MM.1S (cell line): ENCODE results near the gene ARSG.

Experiments used
- DNase-seq: peaks from one replicate; pipeline ENCODE4 v3.0.0-alpha.2; 2015
- H2AFZ ChIP-seq: fragments of 300-600 bp; sonication (generic); 2 replicates; pipeline ENCODE4 v1.6.0; 2016; ENCODE audit warnings: antibody characterized with exemption, low read length
- H3F3A ChIP-seq: fragments of 300-600 bp; sonication (generic); 2 replicates; pipeline ENCODE4 v1.6.1; 2016; ENCODE audit warnings: mild to moderate bottlenecking, antibody characterized with exemption, low read length, moderate library complexity, mixed read lengths; ENCODE audit not compliant: insufficient read depth
- H3K27ac ChIP-seq: fragments of 300-600 bp; sonication (generic); 2 replicates; pipeline ENCODE4 v1.5.1; 2016; ENCODE audit warnings: mild to moderate bottlenecking, low read length
- H3K27me3 ChIP-seq: fragments of 300-600 bp; sonication (generic); replicated peaks from 2 replicates; pipeline ENCODE4 v1.6.0; 2016; ENCODE audit warnings: low read length; ENCODE audit not compliant: insufficient read depth
- H3K36me3 ChIP-seq: fragments of 300-600 bp; sonication (generic); replicated peaks from 2 replicates; pipeline ENCODE4 v1.6.1; 2016; ENCODE audit warnings: mild to moderate bottlenecking, low read length, mixed read lengths; ENCODE audit not compliant: insufficient read depth
- H3K4me1 ChIP-seq: fragments of 300-600 bp; sonication (generic); 2 replicates; pipeline ENCODE4 v1.6.1; 2016; ENCODE audit warnings: low read length, mixed read lengths
- H3K4me2 ChIP-seq: fragments of 300-600 bp; sonication (generic); 2 replicates; pipeline ENCODE4 v1.6.0; 2016; ENCODE audit warnings: low read depth, low read length
- H3K4me3 ChIP-seq: fragments of 300-600 bp; sonication (generic); 2 replicates; pipeline ENCODE4 v1.5.1; 2016; ENCODE audit warnings: low read length, mixed read lengths
- H3K79me2 ChIP-seq: fragments of 300-600 bp; sonication (generic); 2 replicates; pipeline ENCODE4 v1.6.1; 2016; ENCODE audit warnings: mixed run types, low read length, mixed read lengths
- H3K9ac ChIP-seq: fragments of 300-600 bp; sonication (generic); 2 replicates; pipeline ENCODE4 v1.6.1; 2016; ENCODE audit warnings: low read length, mixed read lengths
- H3K9me2 ChIP-seq: fragments of 300-600 bp; sonication (generic); replicated peaks from 2 replicates; pipeline ENCODE4 v1.6.1; 2016; ENCODE audit warnings: mild to moderate bottlenecking, low read length, mixed read lengths; ENCODE audit not compliant: insufficient read depth
- H3K9me3 ChIP-seq: fragments of 300-600 bp; sonication (generic); replicated peaks from 2 replicates; pipeline ENCODE4 v1.6.1; 2016; ENCODE audit warnings: mild to moderate bottlenecking, low read length, mixed read lengths; ENCODE audit not compliant: insufficient read depth
- H4K20me1 ChIP-seq: fragments of 300-600 bp; sonication (generic); 2 replicates; pipeline ENCODE4 v1.6.1; 2016; ENCODE audit warnings: mild to moderate bottlenecking, low read length, moderate library complexity, mixed read lengths; ENCODE audit not compliant: insufficient read depth
- EZH2 ChIP-seq: fragments of 300-600 bp; sonication (generic); optimal IDR thresholded peaks from 2 replicates; pipeline ENCODE3; 2017; ENCODE audit warnings: low read depth, mild to moderate bottlenecking, antibody characterized with exemption, low read length, mixed read lengths
- EZH2phosphoT487 ChIP-seq: fragments of 300-600 bp; sonication (generic); IDR thresholded peaks from 2 replicates; pipeline ENCODE4 v1.6.1; 2018; ENCODE audit warnings: antibody characterized with exemption, low read length
- TF ChIP-seq, protein P1 (sequence below): fragments of 300-600 bp; sonication (generic); IDR thresholded peaks from 2 replicates; pipeline ENCODE4 v1.5.1; 2016; ENCODE audit warnings: antibody characterized with exemption, low read length, mixed read lengths

The ARSG gene

DNA sequence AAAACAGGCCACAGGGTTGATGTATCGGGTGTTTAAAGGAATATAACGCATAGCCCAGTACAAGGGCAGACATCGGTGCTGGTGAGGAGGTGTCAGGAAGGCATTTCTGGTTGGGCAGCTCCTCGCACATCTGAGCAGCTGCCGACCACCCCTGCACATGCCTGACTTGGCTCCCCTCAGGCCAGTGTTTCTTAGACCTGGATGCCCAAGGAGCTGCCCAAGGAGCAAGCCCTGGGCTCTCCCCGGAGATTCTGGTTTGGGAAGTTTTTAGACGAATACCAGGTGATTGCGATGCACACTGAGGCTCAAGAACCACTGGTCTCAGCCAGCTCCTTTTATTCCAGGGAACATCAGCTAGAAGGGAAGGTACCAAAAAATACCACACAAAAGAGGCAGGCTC, 154.4 kb downstream of the ARSG start:
- Histone ChIP-seq H3K4me3 (no peak overlapping the region), H3K4me2 (no peak overlapping the region), H3K4me1 (peaks cover 9% of the 10 kb centered on the region), H3K79me2 (peaks cover 4% of the 10 kb centered on the region; the same call in 1 of the 2 replicates), H3K27me3 (no peaks in the 10 kb centered on the region), H3K9me2 (no peaks in the 10 kb centered on the region), H3F3A (0 out of 2 replicates have a peak, but pooled peaks cover under 1% of the 10 kb centered on the region), H2AFZ (no peak overlapping the region), H3K36me3 (peaks cover 6% of the 10 kb centered on the region; the same call in 1 of the 2 replicates), H3K27ac (no peak overlapping the region), H3K9me3 (no peaks in the 10 kb centered on the region), H3K9ac (no peak overlapping the region), H4K20me1 (no peaks in the 10 kb centered on the region)
- TF ChIP-seq EZH2 = no peak
- DNase-seq = no peak

DNA sequence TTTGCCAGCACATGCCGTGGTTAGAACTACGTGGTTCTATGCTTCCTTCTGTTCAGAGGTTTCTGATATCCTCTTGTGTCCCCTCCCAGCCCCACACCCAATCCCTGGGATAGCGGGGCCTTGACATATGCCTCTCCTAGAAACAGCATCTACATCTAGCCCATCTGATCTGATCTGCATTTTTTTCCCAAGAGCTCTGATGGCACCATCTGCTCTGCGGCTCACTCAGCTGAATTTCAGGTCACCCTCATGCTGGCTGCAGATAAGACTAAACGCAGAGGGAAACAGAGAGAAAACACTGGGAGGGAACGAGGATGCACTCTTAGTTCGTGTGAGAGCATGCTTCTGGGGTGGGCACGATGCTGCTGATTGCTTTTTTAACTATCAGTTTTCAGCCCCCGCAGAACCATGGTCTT, 155.3 kb downstream of the ARSG start:
- Histone ChIP-seq H3K36me3 (peaks cover 6% of the 10 kb centered on the region; the same call in 1 of the 2 replicates), H3K4me3 (no peak overlapping the region), H3K27me3 (no peaks in the 10 kb centered on the region), H2AFZ (no peak overlapping the region), H3K4me2 (no peak overlapping the region), H4K20me1 (no peaks in the 10 kb centered on the region), H3K9me2 (no peaks in the 10 kb centered on the region), H3K4me1 (no peaks in the 10 kb centered on the region), H3K27ac (no peak overlapping the region), H3F3A (no peaks in the 10 kb centered on the region), H3K9ac (no peak overlapping the region), H3K9me3 (no peaks in the 10 kb centered on the region), H3K79me2 (peaks cover 2% of the 10 kb centered on the region; the same call in 1 of the 2 replicates)
- DNase-seq = no peak
- TF ChIP-seq, protein P1, sequence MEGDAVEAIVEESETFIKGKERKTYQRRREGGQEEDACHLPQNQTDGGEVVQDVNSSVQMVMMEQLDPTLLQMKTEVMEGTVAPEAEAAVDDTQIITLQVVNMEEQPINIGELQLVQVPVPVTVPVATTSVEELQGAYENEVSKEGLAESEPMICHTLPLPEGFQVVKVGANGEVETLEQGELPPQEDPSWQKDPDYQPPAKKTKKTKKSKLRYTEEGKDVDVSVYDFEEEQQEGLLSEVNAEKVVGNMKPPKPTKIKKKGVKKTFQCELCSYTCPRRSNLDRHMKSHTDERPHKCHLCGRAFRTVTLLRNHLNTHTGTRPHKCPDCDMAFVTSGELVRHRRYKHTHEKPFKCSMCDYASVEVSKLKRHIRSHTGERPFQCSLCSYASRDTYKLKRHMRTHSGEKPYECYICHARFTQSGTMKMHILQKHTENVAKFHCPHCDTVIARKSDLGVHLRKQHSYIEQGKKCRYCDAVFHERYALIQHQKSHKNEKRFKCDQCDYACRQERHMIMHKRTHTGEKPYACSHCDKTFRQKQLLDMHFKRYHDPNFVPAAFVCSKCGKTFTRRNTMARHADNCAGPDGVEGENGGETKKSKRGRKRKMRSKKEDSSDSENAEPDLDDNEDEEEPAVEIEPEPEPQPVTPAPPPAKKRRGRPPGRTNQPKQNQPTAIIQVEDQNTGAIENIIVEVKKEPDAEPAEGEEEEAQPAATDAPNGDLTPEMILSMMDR = no peak
- TF ChIP-seq EZH2 (no peak), EZH2phosphoT487 (no peak)

DNA sequence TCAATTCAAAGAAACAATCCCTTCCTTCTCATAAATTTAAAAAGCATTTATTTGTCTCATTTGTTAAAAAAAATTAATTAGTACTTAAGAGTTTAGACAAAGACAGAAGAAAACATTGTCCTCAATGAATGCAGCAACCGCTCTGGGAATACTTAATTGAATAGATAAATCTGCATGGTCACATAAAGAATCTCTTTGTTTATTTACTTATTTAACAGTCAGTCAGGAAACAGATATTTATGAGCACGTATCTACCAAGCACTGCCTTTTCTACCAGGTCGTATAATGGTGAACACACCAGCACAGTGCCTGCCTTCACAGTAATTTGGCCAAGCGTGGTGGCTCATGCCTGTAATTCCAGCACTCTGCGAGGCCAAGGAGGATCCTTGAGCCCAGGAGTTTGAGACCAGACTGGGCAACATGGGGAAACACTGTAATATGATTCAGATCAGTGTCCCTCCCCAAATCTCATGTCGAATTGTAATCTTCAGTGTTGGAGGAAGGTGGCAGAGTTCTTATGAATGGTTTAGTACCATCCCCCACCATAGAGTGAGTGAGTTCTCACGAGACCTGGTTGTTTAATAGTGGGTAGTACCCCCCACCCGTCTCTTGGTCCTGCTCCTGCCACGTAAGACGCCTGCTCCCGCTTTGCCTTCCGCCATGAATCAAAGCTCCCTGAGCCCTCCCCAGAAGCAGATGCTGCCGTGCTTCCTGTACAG, 157.9 kb downstream of the ARSG start:
- Histone ChIP-seq H3K4me3 (no peak overlapping the region), H3K79me2 (peaks cover 13% of the 10 kb centered on the region), H4K20me1 (no peaks in the 10 kb centered on the region), H3K9ac (no peak overlapping the region), H3K27ac (no peak overlapping the region), H3K9me3 (no peaks in the 10 kb centered on the region), H2AFZ (no peak overlapping the region), H3K9me2 (no peaks in the 10 kb centered on the region), H3K4me1 (no peaks in the 10 kb centered on the region), H3F3A (no peaks in the 10 kb centered on the region), H3K27me3 (no peaks in the 10 kb centered on the region), H3K4me2 (no peak overlapping the region), H3K36me3 (peaks cover 6% of the 10 kb centered on the region; the same call in 1 of the 2 replicates)
- TF ChIP-seq EZH2 (no peak), EZH2phosphoT487 (no peak)
- TF ChIP-seq, protein P1 = no peak
- DNase-seq = no peak

DNA sequence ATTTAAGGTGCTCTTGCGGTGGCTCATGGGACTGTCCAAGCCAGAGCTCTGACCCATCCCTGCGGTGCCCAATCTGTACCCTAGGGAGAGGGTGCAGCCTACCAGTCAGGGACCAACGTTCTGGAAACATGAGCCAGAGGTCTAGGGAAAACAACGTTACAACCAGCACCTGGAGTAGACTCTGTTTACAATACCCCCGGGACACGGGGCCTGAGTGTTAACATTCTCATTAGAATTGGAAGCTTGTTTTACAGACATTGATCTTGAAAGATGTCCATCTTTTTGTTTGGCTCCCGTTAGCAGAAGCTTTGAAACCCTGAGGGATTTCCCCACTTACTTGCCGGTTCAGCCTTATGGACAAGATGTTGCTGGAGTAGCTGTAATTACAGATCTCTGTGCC, 159.1 kb downstream of the ARSG start:
- Histone ChIP-seq H3K9ac (no peak overlapping the region), H3K9me3 (no peaks in the 10 kb centered on the region), H3K27me3 (no peaks in the 10 kb centered on the region), H3K4me1 (0 out of 2 replicates have a peak, but pooled peaks cover under 1% of the 10 kb centered on the region), H3K79me2 (peaks cover 25% of the 10 kb centered on the region), H2AFZ (no peak overlapping the region), H3K36me3 (peaks cover 6% of the 10 kb centered on the region; the same call in 1 of the 2 replicates), H4K20me1 (no peaks in the 10 kb centered on the region), H3K9me2 (no peaks in the 10 kb centered on the region), H3F3A (no peaks in the 10 kb centered on the region), H3K4me2 (no peak overlapping the region), H3K4me3 (no peak overlapping the region), H3K27ac (no peak overlapping the region)
- TF ChIP-seq, protein P1 = no peak
- TF ChIP-seq EZH2phosphoT487 = no peak
- TF ChIP-seq EZH2 = no peak
- no peak for DNase-seq
